ENCODE data around the gene FREM2. TPM values are rescaled to one million over a fixed set of nuclear protein-coding genes. Genes with fewer than 3 reads are reported as not detected.

FREM2 gene
- total RNA-seq, 2 experiments from 2014 or later: not detected

- Mint-ChIP-seq H3K27ac (no peak overlapping the region), H3K27me3 (ENCODE audit: low read depth) (no peaks in the 10 kb centered on the region), H3K4me3 (no peak overlapping the region), H3K9me3 (ENCODE audit: insufficient read depth) (no peaks in the 10 kb centered on the region), H3K36me3 (ENCODE audit: low read depth) (no peaks in the 10 kb centered on the region), H3K4me1 (ENCODE audit: low read depth) (no peaks in the 10 kb centered on the region)
- CTCF ChIA-PET: no interaction called here
- ATAC-seq (no peak), DNase-seq (no peak)
- POLR2A ChIA-PET: no interaction called here
Observed at GRCh38 chr13:38781539-38781938, 94.7 kb downstream of the FREM2 start.

- Mint-ChIP-seq H3K36me3 (ENCODE audit: low read depth) (no peaks in the 10 kb centered on the region), H3K4me1 (ENCODE audit: low read depth) (no peaks in the 10 kb centered on the region), H3K9me3 (ENCODE audit: insufficient read depth) (no peaks in the 10 kb centered on the region), H3K27ac (no peak overlapping the region), H3K4me3 (no peak overlapping the region), H3K27me3 (ENCODE audit: low read depth) (no peaks in the 10 kb centered on the region)
- ATAC-seq: no peak
- no peak for DNase-seq
- ChIA-PET CTCF (no interaction called here), POLR2A (no interaction called here)
Observed at GRCh38 chr13:38784036-38784880, 97.4 kb downstream of the FREM2 start.

- H3K4me1 Mint-ChIP-seq (ENCODE audit: low read depth): no peaks in the 10 kb centered on the region
- no peak for DNase-seq
- CTCF ChIA-PET: no interaction called here
- H3K27ac Mint-ChIP-seq: no peak overlapping the region
- POLR2A ChIA-PET: no interaction called here
- H3K36me3 Mint-ChIP-seq (ENCODE audit: low read depth): no peaks in the 10 kb centered on the region
- H3K4me3 Mint-ChIP-seq: no peak overlapping the region
- no peaks in the 10 kb centered on the region for H3K27me3 Mint-ChIP-seq (ENCODE audit: low read depth)
- H3K9me3 Mint-ChIP-seq (ENCODE audit: insufficient read depth): no peaks in the 10 kb centered on the region
- no peak for ATAC-seq
Observed at GRCh38 chr13:38785042-38785441, 98.2 kb downstream of the FREM2 start.

- no peak overlapping the region for H3K4me3 Mint-ChIP-seq
- ATAC-seq (no peak), DNase-seq (no peak)
- ChIA-PET CTCF (no interaction called here), POLR2A (no interaction called here)
- no peaks in the 10 kb centered on the region for H3K4me1 Mint-ChIP-seq (ENCODE audit: low read depth)
- H3K36me3 Mint-ChIP-seq (ENCODE audit: low read depth): no peaks in the 10 kb centered on the region
- H3K9me3 Mint-ChIP-seq (ENCODE audit: insufficient read depth): no peaks in the 10 kb centered on the region
- no peak overlapping the region for H3K27ac Mint-ChIP-seq
- H3K27me3 Mint-ChIP-seq (ENCODE audit: low read depth): no peaks in the 10 kb centered on the region
Observed at GRCh38 chr13:38785490-38785889, 98.6 kb downstream of the FREM2 start.

GRCh38 chr13:38787550-38787949 is 100.7 kb downstream of the FREM2 start:
- no peaks in the 10 kb centered on the region for H3K36me3 Mint-ChIP-seq (ENCODE audit: low read depth)
- CTCF ChIA-PET: no interaction called here
- POLR2A ChIA-PET: no interaction called here
- no peak overlapping the region for H3K4me3 Mint-ChIP-seq
- H3K9me3 Mint-ChIP-seq (ENCODE audit: insufficient read depth): no peaks in the 10 kb centered on the region
- no peak overlapping the region for H3K27ac Mint-ChIP-seq
- H3K27me3 Mint-ChIP-seq (ENCODE audit: low read depth): no peaks in the 10 kb centered on the region
- H3K4me1 Mint-ChIP-seq (ENCODE audit: low read depth): no peaks in the 10 kb centered on the region
- ATAC-seq (no peak), DNase-seq (no peak)

GRCh38 chr13:38796890-38797289 is 110.0 kb downstream of the FREM2 start:
- no peak for ATAC-seq
- no peak for DNase-seq
- Mint-ChIP-seq H3K4me1 (ENCODE audit: low read depth) (no peaks in the 10 kb centered on the region), H3K36me3 (ENCODE audit: low read depth) (no peaks in the 10 kb centered on the region), H3K27ac (no peak overlapping the region), H3K4me3 (no peak overlapping the region), H3K27me3 (ENCODE audit: low read depth) (no peaks in the 10 kb centered on the region), H3K9me3 (ENCODE audit: insufficient read depth) (no peaks in the 10 kb centered on the region)
- ChIA-PET CTCF (no interaction called here), POLR2A (no interaction called here)

GRCh38 chr13:38803531-38803930 is 116.7 kb downstream of the FREM2 start:
- no peaks in the 10 kb centered on the region for H3K27me3 Mint-ChIP-seq (ENCODE audit: low read depth)
- ChIA-PET POLR2A (no interaction called here), CTCF (no interaction called here)
- no peaks in the 10 kb centered on the region for H3K4me1 Mint-ChIP-seq (ENCODE audit: low read depth)
- H3K4me3 Mint-ChIP-seq: no peak overlapping the region
- peaks cover 9% of the 10 kb centered on the region for H3K9me3 Mint-ChIP-seq (ENCODE audit: insufficient read depth)
- ATAC-seq (no peak), DNase-seq (no peak)
- H3K27ac Mint-ChIP-seq: no peak overlapping the region
- no peaks in the 10 kb centered on the region for H3K36me3 Mint-ChIP-seq (ENCODE audit: low read depth)

GRCh38 chr13:38804061-38804460 is 117.2 kb downstream of the FREM2 start:
- no peaks in the 10 kb centered on the region for H3K4me1 Mint-ChIP-seq (ENCODE audit: low read depth)
- ATAC-seq (no peak), DNase-seq (no peak)
- H3K27me3 Mint-ChIP-seq (ENCODE audit: low read depth): no peaks in the 10 kb centered on the region
- ChIA-PET CTCF (no interaction called here), POLR2A (no interaction called here)
- no peak overlapping the region for H3K4me3 Mint-ChIP-seq
- peaks cover 14% of the 10 kb centered on the region for H3K9me3 Mint-ChIP-seq (ENCODE audit: insufficient read depth)
- H3K36me3 Mint-ChIP-seq (ENCODE audit: low read depth): no peaks in the 10 kb centered on the region
- H3K27ac Mint-ChIP-seq: no peak overlapping the region

- H3K27me3 Mint-ChIP-seq (ENCODE audit: low read depth): no peaks in the 10 kb centered on the region
- no peaks in the 10 kb centered on the region for H3K4me1 Mint-ChIP-seq (ENCODE audit: low read depth)
- ATAC-seq (no peak), DNase-seq (no peak)
- CTCF ChIA-PET: no interaction called here
- peaks cover 19% of the 10 kb centered on the region for H3K9me3 Mint-ChIP-seq (ENCODE audit: insufficient read depth)
- no peaks in the 10 kb centered on the region for H3K36me3 Mint-ChIP-seq (ENCODE audit: low read depth)
- POLR2A ChIA-PET: no interaction called here
- no peak overlapping the region for H3K4me3 Mint-ChIP-seq
- H3K27ac Mint-ChIP-seq: no peak overlapping the region
Observed at GRCh38 chr13:38804536-38804935, 117.7 kb downstream of the FREM2 start.

- H3K27me3 Mint-ChIP-seq (ENCODE audit: low read depth): no peaks in the 10 kb centered on the region
- H3K9me3 Mint-ChIP-seq (ENCODE audit: insufficient read depth): peaks cover 20% of the 10 kb centered on the region
- no peaks in the 10 kb centered on the region for H3K4me1 Mint-ChIP-seq (ENCODE audit: low read depth)
- ChIA-PET CTCF (no interaction called here), POLR2A (no interaction called here)
- no peak overlapping the region for H3K4me3 Mint-ChIP-seq
- ATAC-seq (no peak), DNase-seq (no peak)
- H3K27ac Mint-ChIP-seq: no peak overlapping the region
- H3K36me3 Mint-ChIP-seq (ENCODE audit: low read depth): no peaks in the 10 kb centered on the region
Observed at GRCh38 chr13:38814331-38814730, 127.5 kb downstream of the FREM2 start.

GRCh38 chr13:38819053-38819452 is 132.2 kb downstream of the FREM2 start:
- Mint-ChIP-seq H3K4me1 (ENCODE audit: low read depth) (no peaks in the 10 kb centered on the region), H3K27ac (no peak overlapping the region), H3K36me3 (ENCODE audit: low read depth) (no peaks in the 10 kb centered on the region), H3K4me3 (no peak overlapping the region), H3K9me3 (ENCODE audit: insufficient read depth) (peaks cover 5% of the 10 kb centered on the region), H3K27me3 (ENCODE audit: low read depth) (no peaks in the 10 kb centered on the region)
- DNase-seq (no peak), ATAC-seq (no peak)
- ChIA-PET CTCF (no interaction called here), POLR2A (no interaction called here)

GRCh38 chr13:38819596-38819995 is 132.7 kb downstream of the FREM2 start:
- no peaks in the 10 kb centered on the region for H3K36me3 Mint-ChIP-seq (ENCODE audit: low read depth)
- no peaks in the 10 kb centered on the region for H3K27me3 Mint-ChIP-seq (ENCODE audit: low read depth)
- ChIA-PET CTCF (no interaction called here), POLR2A (no interaction called here)
- no peak overlapping the region for H3K4me3 Mint-ChIP-seq
- peaks cover 5% of the 10 kb centered on the region for H3K9me3 Mint-ChIP-seq (ENCODE audit: insufficient read depth)
- no peak overlapping the region for H3K27ac Mint-ChIP-seq
- DNase-seq (no peak), ATAC-seq (no peak)
- H3K4me1 Mint-ChIP-seq (ENCODE audit: low read depth): no peaks in the 10 kb centered on the region

All from activated CD8-positive, alpha-beta T cell treated with anti-CD3 and anti-CD28 coated beads, Interleukin-2, amount 10 ng/mL, durations not matched to agents 7 days and 5 days (primary cell).